Progenitor cell of endocrine pancreas (in vitro differentiated cells): Measurements from ENCODE around the gene GPR39. TPM values are rescaled to one million over a fixed set of nuclear protein-coding genes. Genes with fewer than 3 reads are reported as not detected.

Experiments
- DNase-seq: peaks from one replicate; pipeline ENCODE4 v3.0.0; 2021; ENCODE audit warnings: low spot score; ENCODE audit not compliant: unreplicated experiment
- H3K27ac Mint-ChIP-seq: 2 replicates; pipeline ENCODE4 v1.8.0; 2021; ENCODE audit warnings: mild to moderate bottlenecking, moderate library complexity, mixed read lengths
- H3K27me3 Mint-ChIP-seq: 2 replicates; pipeline ENCODE4 v1.8.0; 2021; ENCODE audit warnings: mixed read lengths
- H3K36me3 Mint-ChIP-seq: 2 replicates; pipeline ENCODE4 v1.8.0; 2022; ENCODE audit warnings: mixed read lengths; ENCODE audit not compliant: insufficient read depth
- H3K4me1 Mint-ChIP-seq: 2 replicates; pipeline ENCODE4 v1.8.0; 2021; ENCODE audit warnings: low read depth, mixed read lengths
- H3K4me3 Mint-ChIP-seq: 2 replicates; pipeline ENCODE4 v1.8.0; 2021; ENCODE audit warnings: low read depth, mild to moderate bottlenecking, moderate library complexity, mixed read lengths
- H3K9me3 Mint-ChIP-seq: 2 replicates; pipeline ENCODE4 v1.8.0; 2021; ENCODE audit warnings: low read depth, mixed read lengths
- CTCF ChIP-seq: fragments of 200-600 bp; sonication (generic); IDR thresholded peaks from one replicate; pipeline ENCODE4 v1.5.0; 2021; ENCODE audit warnings: antibody characterized with exemption, mild to moderate bottlenecking; ENCODE audit not compliant: unreplicated experiment
- total RNA-seq: library from RNA; stranded (reverse); gene quantifications from 2 replicates; pipeline ENCODE4 v1.2.1, GENCODE V29; 2021

GPR39 gene
- total RNA-seq, 1 donor from 2014 or later: 4.0 TPM

GRCh38 chr2:132374151-132374550 is 42.5 kb upstream of the GPR39 start:
- H3K36me3 Mint-ChIP-seq: no peaks in the 10 kb centered on the region
- H3K9me3 Mint-ChIP-seq: peaks cover 8% of the 10 kb centered on the region
- no peak overlapping the region for H3K4me3 Mint-ChIP-seq
- TF ChIP-seq CTCF: no peak
- H3K4me1 Mint-ChIP-seq: no peaks in the 10 kb centered on the region
- H3K27ac Mint-ChIP-seq: no peak overlapping the region
- no peak for DNase-seq
- peaks cover 2% of the 10 kb centered on the region for H3K27me3 Mint-ChIP-seq

- H3K4me1 Mint-ChIP-seq: no peaks in the 10 kb centered on the region
- peaks cover 8% of the 10 kb centered on the region for H3K9me3 Mint-ChIP-seq
- no peak for DNase-seq
- H3K4me3 Mint-ChIP-seq: no peak overlapping the region
- peaks cover 2% of the 10 kb centered on the region for H3K27me3 Mint-ChIP-seq
- no peak for TF ChIP-seq CTCF
- no peak overlapping the region for H3K27ac Mint-ChIP-seq
- no peaks in the 10 kb centered on the region for H3K36me3 Mint-ChIP-seq
Measured at GRCh38 chr2:132374551-132374950, 42.1 kb upstream of the GPR39 start.

- H3K36me3 Mint-ChIP-seq: no peaks in the 10 kb centered on the region
- TF ChIP-seq CTCF: no peak
- no peak overlapping the region for H3K4me3 Mint-ChIP-seq
- peaks cover 2% of the 10 kb centered on the region for H3K27me3 Mint-ChIP-seq
- DNase-seq: no peak
- peaks cover 11% of the 10 kb centered on the region for H3K9me3 Mint-ChIP-seq
- no peak overlapping the region for H3K27ac Mint-ChIP-seq
- H3K4me1 Mint-ChIP-seq: no peaks in the 10 kb centered on the region
Measured at GRCh38 chr2:132374961-132375360, 41.6 kb upstream of the GPR39 start.

- Mint-ChIP-seq H3K9me3 (peaks cover 3% of the 10 kb centered on the region), H3K4me1 (peaks cover 6% of the 10 kb centered on the region), H3K4me3 (no peak overlapping the region), H3K36me3 (no peaks in the 10 kb centered on the region), H3K27ac (no peak overlapping the region), H3K27me3 (peaks cover 7% of the 10 kb centered on the region)
- TF ChIP-seq CTCF: no peak
- DNase-seq: no peak
Measured at GRCh38 chr2:132381376-132381775, 35.2 kb upstream of the GPR39 start.

- H3K9me3 Mint-ChIP-seq: peaks cover 13% of the 10 kb centered on the region
- no peak overlapping the region for H3K4me3 Mint-ChIP-seq
- TF ChIP-seq CTCF: no peak
- peaks cover 7% of the 10 kb centered on the region for H3K27me3 Mint-ChIP-seq
- H3K36me3 Mint-ChIP-seq: no peaks in the 10 kb centered on the region
- no peak for DNase-seq
- peaks cover 6% of the 10 kb centered on the region for H3K4me1 Mint-ChIP-seq
- H3K27ac Mint-ChIP-seq: no peak overlapping the region
Measured at GRCh38 chr2:132383956-132384355, 32.6 kb upstream of the GPR39 start.
